GM18861 (cell line): ENCODE results near the gene SUSD6.

Source experiments
- ATAC-seq: cut with Tn5 transposase; IDR thresholded peaks from one replicate; pipeline ENCODE4 v1.9.1; 2021; ENCODE audit not compliant: unreplicated experiment

SUSD6 gene

GRCh38 chr14:69754487-69754886, 143.1 kb downstream of the SUSD6 start:
- no peak for ATAC-seq

- ATAC-seq = no peak
Observed at GRCh38 chr14:69755296-69755695, 143.9 kb downstream of the SUSD6 start.

DNA sequence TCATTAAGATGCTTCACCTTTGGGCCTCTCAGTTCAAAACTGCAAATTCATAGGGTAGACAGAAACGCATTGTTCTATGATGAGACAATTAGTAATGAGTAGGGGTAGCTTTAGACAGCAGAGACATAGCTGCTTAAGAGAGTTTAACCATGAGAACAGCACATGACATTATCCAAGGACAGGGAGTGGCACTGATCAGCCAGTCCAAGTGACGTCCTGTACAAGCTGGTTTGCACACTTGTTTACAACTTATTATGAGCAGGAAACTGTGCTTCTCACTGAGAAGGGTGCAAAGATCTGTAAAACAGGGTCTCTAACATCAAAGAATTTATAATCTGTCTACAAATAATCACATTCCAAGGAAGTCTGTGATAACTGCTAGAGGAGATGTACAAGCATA, 144.4 kb downstream of the SUSD6 start:
- no peak for ATAC-seq

DNA sequence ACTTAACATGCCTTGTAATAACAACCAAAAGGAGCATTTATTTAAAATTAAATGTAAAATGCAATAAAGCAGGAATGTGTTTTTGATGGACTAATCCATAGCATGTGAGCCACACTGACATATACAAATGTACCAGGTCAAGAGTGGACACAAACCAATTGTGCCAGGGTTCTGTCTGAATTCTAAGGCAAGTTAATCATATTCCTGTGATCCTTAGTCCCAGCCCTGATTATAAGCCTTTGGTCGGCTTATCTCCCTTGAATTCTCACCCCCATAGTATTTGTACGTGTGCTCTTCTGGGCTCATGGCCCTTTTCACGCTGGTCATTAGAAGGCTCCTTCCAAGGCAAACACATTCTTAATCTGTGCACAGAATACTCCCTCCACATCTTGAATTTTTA, 144.9 kb downstream of the SUSD6 start:
- no peak for ATAC-seq

- no peak for ATAC-seq
Observed at GRCh38 chr14:69760810-69761209, 149.4 kb downstream of the SUSD6 start.

DNA sequence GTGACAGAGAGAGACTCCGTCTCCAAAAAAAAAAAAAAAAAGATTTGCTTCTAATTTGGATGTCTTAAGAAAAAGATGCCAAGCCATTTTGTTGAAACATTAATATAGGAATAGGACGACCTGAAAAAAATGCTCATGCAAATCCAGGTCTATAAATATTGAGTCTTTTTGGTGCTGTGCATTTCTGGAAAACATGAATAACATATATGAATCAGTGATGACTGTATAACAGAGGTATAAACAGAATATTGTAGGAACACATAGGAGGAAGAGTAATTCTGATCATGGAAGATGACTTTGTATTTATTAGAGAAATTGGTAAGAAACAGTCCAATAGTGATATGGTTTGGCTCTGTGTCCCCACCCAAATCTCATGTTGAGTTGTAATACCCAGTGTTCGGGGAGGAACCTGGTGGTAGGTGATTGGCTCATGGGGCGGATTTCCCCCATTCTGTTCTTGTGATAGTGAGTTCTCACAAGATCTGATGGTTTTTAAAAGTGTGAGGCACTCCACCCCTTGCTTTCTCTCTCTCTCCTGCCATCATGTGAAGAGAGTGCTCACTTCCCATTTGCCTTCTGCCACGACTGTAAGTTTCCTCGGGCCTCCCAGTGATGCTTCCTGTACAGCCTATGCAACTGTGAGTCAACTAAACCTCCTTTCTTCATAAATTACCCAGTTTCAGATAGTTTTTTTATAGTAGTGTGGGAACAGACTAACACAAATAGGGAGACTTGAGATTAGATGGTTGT, 152.5 kb downstream of the SUSD6 start:
- ATAC-seq = no peak
